Stimulated activated CD4-positive, alpha-beta T cell treated with anti-CD3 and anti-CD28 coated beads, Interleukin-1b, Interleukin-23, amount 100 ng/mL, for 24 hours (primary cell): Measurements from ENCODE around the gene RYK.
"Not testable (repeated sequence)": the region's sequence is repeated elsewhere in the genome, so short reads cannot be mapped to it uniquely, and the experiment has no call there.

Experiments used
- DNase-seq, 4 experiments: peaks; one replicate each; pipeline ENCODE4 v3.0.0-alpha.2; 2020; ENCODE audit warnings: low read depth in 4 of 4, low spot score in 1 of 4

Gene RYK

GRCh38 chr3:134255404-134255803 lies 4.7 kb upstream of the RYK start:
- no peak for DNase-seq

- no peak for DNase-seq
Observed at GRCh38 chr3:134253475-134254226, 3.0 kb upstream of the RYK start.

GRCh38 chr3:134252766-134253165 lies 2.1 kb upstream of the RYK start:
- DNase-seq, result no peak

- DNase-seq, result no peak
Observed at GRCh38 chr3:134251731-134252391, 1.2 kb upstream of the RYK start.

- DNase-seq, result peak in 1 of 4 experiments; percentile 16
Observed at GRCh38 chr3:134249935-134250716, 533 bp downstream of the RYK start.

- no peak for DNase-seq
Observed at GRCh38 chr3:134249296-134249841, 1.3 kb downstream of the RYK start.

- DNase-seq, result no peak
Observed at GRCh38 chr3:134244921-134245320, 5.7 kb downstream of the RYK start.

- no peak for DNase-seq
Observed at GRCh38 chr3:134242649-134243617, 7.7 kb downstream of the RYK start.

GRCh38 chr3:134239538-134239937 lies 11.1 kb downstream of the RYK start:
- DNase-seq, result no peak

GRCh38 chr3:134237454-134238145 lies 13.1 kb downstream of the RYK start:
- no peak for DNase-seq

GRCh38 chr3:134236505-134237170 lies 14.0 kb downstream of the RYK start:
- no peak for DNase-seq

GRCh38 chr3:134235577-134236076 lies 15.0 kb downstream of the RYK start:
- DNase-seq, result no peak

- no peak for DNase-seq
Observed at GRCh38 chr3:134232951-134233350, 17.7 kb downstream of the RYK start.

GRCh38 chr3:134232151-134232550 lies 18.5 kb downstream of the RYK start:
- no peak for DNase-seq

- no peak for DNase-seq
Observed at GRCh38 chr3:134231131-134231530, 19.5 kb downstream of the RYK start.

GRCh38 chr3:134229038-134229437 lies 21.6 kb downstream of the RYK start:
- DNase-seq, result no peak

- DNase-seq, result no peak
Observed at GRCh38 chr3:134228479-134228878, 22.2 kb downstream of the RYK start.

GRCh38 chr3:134228035-134228434 lies 22.6 kb downstream of the RYK start:
- DNase-seq, result no peak

GRCh38 chr3:134224796-134225156 lies 25.9 kb downstream of the RYK start:
- DNase-seq, result not testable (repeated sequence)
